Stimulated activated CD8-positive, alpha-beta memory T cell treated with anti-CD3 and anti-CD28 coated beads, Interleukin-4, amount 100 ng/mL, for 24 hours (primary cell): ENCODE data around the gene ALDH16A1.

Experiments
- DNase-seq: peaks from one replicate; pipeline ENCODE4 v3.0.0-alpha.2; 2020; ENCODE audit warnings: low read depth

Gene ALDH16A1

GRCh38 chr19:49423985-49424303, 29.1 kb upstream of the ALDH16A1 start:
- DNase-seq: no peak

- DNase-seq: no peak
Measured at GRCh38 chr19:49425178-49425577, 27.8 kb upstream of the ALDH16A1 start, which contains the start of gene GFY. Gene GFY, plus strand, starts transcription at chr19:49425388. Its CDS starts 1,043 bp downstream, at chr19:49426431.

GRCh38 chr19:49425922-49426592, 27.0 kb upstream of the ALDH16A1 start:
- DNase-seq: no peak

- DNase-seq: no peak
Measured at GRCh38 chr19:49427339-49427738, 25.7 kb upstream of the ALDH16A1 start.

- no peak for DNase-seq
Measured at GRCh38 chr19:49427855-49428546, 25.0 kb upstream of the ALDH16A1 start.

GRCh38 chr19:49428547-49429451, 24.2 kb upstream of the ALDH16A1 start:
- DNase-seq: no peak

- DNase-seq: no peak
Measured at GRCh38 chr19:49430172-49430677, 22.8 kb upstream of the ALDH16A1 start.

- no peak for DNase-seq
Measured at GRCh38 chr19:49430678-49431329, 22.2 kb upstream of the ALDH16A1 start.

- DNase-seq: no peak
Measured at GRCh38 chr19:49431330-49431749, 21.7 kb upstream of the ALDH16A1 start.

- DNase-seq: no peak
Measured at GRCh38 chr19:49432141-49433073, 20.6 kb upstream of the ALDH16A1 start.

GRCh38 chr19:49433240-49433901, 19.7 kb upstream of the ALDH16A1 start:
- no peak for DNase-seq

- no peak for DNase-seq
Measured at GRCh38 chr19:49434907-49435583, 18.0 kb upstream of the ALDH16A1 start.

GRCh38 chr19:49435670-49436069, 17.4 kb upstream of the ALDH16A1 start:
- DNase-seq: no peak

- peak; percentile 47 for DNase-seq
Measured at GRCh38 chr19:49436381-49437017, 16.5 kb upstream of the ALDH16A1 start.

GRCh38 chr19:49437231-49437630, 15.8 kb upstream of the ALDH16A1 start:
- no peak for DNase-seq

GRCh38 chr19:49438261-49438660, 14.8 kb upstream of the ALDH16A1 start:
- DNase-seq: no peak

- no peak for DNase-seq
Measured at GRCh38 chr19:49439836-49440235, 13.2 kb upstream of the ALDH16A1 start.

- DNase-seq: no peak
Measured at GRCh38 chr19:49440439-49441209, 12.4 kb upstream of the ALDH16A1 start.
